Measurements from ENCODE around the gene LAMA3. TPM values are rescaled to one million over a fixed set of nuclear protein-coding genes. Genes with fewer than 3 reads are reported as not detected.

Gene LAMA3
- total and polyA plus RNA-seq, 9 donors = 2.9 to 44.9 (median 14.8) TPM

DNA sequence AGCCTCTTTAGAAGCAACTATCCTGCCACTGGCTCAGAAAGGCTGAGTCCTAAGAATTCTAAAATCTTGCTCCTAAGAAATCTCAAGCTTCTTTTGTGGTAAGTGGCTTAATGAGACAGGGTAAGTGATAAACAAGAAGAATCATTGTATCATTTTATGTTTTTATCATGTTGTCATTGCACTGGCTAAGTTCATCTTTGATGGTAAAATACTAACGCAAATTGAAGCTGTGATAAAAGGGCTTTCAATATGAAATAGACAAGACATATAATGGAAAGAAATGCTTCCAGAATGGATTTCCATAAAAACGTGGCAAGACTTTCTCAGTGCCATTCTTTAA is 303.7 kb downstream of the LAMA3 start:
- H3K27me3 ChIP-seq = no peaks in the 10 kb centered on the region
- whole genome bisulfite sequencing, 3 donors = 28 to 57% (median 39%) methylated on average over 2 of the region's 2 CpGs
- H3K27ac ChIP-seq = no peak overlapping the region
- intact Hi-C loops (cut with DNase I) = no loop called here
- DNase-seq = no peak
- H3K36me3 ChIP-seq = no peaks in the 10 kb centered on the region
- TF ChIP-seq, protein P1, sequence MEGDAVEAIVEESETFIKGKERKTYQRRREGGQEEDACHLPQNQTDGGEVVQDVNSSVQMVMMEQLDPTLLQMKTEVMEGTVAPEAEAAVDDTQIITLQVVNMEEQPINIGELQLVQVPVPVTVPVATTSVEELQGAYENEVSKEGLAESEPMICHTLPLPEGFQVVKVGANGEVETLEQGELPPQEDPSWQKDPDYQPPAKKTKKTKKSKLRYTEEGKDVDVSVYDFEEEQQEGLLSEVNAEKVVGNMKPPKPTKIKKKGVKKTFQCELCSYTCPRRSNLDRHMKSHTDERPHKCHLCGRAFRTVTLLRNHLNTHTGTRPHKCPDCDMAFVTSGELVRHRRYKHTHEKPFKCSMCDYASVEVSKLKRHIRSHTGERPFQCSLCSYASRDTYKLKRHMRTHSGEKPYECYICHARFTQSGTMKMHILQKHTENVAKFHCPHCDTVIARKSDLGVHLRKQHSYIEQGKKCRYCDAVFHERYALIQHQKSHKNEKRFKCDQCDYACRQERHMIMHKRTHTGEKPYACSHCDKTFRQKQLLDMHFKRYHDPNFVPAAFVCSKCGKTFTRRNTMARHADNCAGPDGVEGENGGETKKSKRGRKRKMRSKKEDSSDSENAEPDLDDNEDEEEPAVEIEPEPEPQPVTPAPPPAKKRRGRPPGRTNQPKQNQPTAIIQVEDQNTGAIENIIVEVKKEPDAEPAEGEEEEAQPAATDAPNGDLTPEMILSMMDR (IDR thresholded peaks at IDR 0.05) = no peak
- TF ChIP-seq EP300 (IDR thresholded peaks at IDR 0.05) = no peak
- no peak for TF ChIP-seq POLR2A (IDR thresholded peaks at IDR 0.05)
- H3K4me3 ChIP-seq = no peak overlapping the region
- H3K4me1 ChIP-seq (ENCODE audit: insufficient read depth) = no peaks in the 10 kb centered on the region
- no peaks in the 10 kb centered on the region for H3K9me3 ChIP-seq

DNA sequence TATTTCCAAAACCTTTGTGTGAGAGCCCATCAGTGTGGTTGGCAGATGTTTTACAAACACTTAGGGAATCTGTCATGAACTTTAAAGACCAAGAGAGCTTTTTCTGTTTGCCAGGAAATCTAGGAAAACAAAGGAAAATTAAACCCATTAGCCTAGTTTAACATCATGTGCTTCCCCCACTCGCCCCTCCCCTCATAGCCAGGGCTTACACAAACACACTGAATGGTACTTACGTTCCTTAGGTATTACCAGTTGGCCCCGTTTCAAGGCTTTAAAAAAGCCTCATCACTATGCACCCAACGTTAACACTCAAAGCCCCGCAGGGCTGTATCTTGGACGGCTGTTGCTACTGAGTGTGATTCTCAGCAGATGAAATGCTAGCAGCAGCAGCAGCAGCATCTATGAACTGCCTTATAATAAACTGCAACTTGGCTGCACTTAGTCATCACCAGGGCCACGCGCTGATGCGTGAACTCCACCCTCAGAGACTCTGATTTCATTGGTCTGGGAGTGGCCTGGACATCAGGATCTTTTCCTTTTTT is 305.2 kb downstream of the LAMA3 start:
- DNase-seq = peak; percentile 37 to 64 (median 44)
- Histone ChIP-seq H3K36me3 (no peaks in the 10 kb centered on the region), H3K9me3 (no peaks in the 10 kb centered on the region), H3K27ac (no peak overlapping the region), H3K27me3 (no peaks in the 10 kb centered on the region), H3K4me3 (no peak overlapping the region), H3K4me1 (ENCODE audit: insufficient read depth) (no peaks in the 10 kb centered on the region)
- intact Hi-C loops (cut with DNase I) = no loop called here
- TF ChIP-seq, protein P1 (IDR thresholded peaks at IDR 0.05) = no peak
- no peak for TF ChIP-seq EP300 (IDR thresholded peaks at IDR 0.05)
- TF ChIP-seq POLR2A (IDR thresholded peaks at IDR 0.05) = no peak
- WGBS, 3 donors = 2 to 19% (median 6%) methylated on average over 9 of the region's 9 CpGs

DNA sequence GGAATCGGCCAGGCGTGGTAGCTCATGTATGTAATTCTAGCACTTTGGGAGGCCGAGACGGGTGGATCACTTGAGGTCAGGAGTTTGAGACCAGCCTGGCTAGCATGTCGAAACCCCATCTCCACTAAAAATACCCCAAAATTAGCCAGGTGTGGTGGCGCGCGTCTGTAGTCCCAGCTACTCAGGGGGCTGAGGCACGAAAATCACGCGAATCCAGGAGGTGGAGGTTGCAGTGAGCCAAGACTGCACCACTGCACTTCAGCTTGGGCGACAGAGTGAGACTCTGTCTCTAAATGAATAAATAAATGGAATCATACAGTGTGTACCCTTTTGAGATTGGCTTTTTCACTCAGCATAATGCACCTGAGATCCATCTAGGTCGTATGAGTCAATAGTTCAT is 305.9 kb downstream of the LAMA3 start:
- intact Hi-C loops (cut with DNase I) = no loop called here
- TF ChIP-seq EP300 (IDR thresholded peaks at IDR 0.05) (no peak), POLR2A (IDR thresholded peaks at IDR 0.05) (no peak)
- TF ChIP-seq, protein P1 (IDR thresholded peaks at IDR 0.05) = no peak
- H3K4me3 ChIP-seq = no peak overlapping the region
- no peaks in the 10 kb centered on the region for H3K4me1 ChIP-seq (ENCODE audit: insufficient read depth)
- no peak overlapping the region for H3K27ac ChIP-seq
- no peaks in the 10 kb centered on the region for H3K9me3 ChIP-seq
- 93 to 96% (median 96%) methylated on average over 13 of the region's 13 CpGs for WGBS, 3 donors
- DNase-seq = no peak
- no peaks in the 10 kb centered on the region for H3K36me3 ChIP-seq
- no peaks in the 10 kb centered on the region for H3K27me3 ChIP-seq

DNA sequence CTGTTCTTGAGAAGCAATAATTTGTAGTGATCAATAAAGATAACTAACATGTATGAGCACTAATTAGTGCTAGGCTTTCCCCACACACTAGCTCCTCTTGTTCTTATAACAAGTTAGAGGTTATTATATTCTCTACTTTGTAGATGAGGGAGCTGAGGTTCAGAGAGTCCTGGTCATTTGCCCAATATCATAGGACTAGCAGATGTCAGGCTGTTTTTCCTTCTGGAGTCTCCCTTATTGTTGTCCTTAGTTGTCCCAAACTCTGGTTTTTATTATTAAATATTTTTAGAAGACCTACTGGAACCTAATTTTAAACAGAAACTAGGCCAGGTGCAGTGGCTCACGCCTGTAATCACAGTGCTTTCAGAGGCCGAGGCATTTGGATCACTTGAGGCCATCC is 308.8 kb downstream of the LAMA3 start:
- Histone ChIP-seq H3K27me3 (no peaks in the 10 kb centered on the region), H3K9me3 (no peaks in the 10 kb centered on the region), H3K27ac (no peak overlapping the region), H3K4me1 (ENCODE audit: insufficient read depth) (no peaks in the 10 kb centered on the region), H3K36me3 (no peaks in the 10 kb centered on the region), H3K4me3 (no peak overlapping the region)
- 59 to 86% (median 79%) methylated on average over 2 of the region's 2 CpGs for WGBS, 3 donors
- DNase-seq = no peak
- intact Hi-C loops (cut with DNase I) = no loop called here
- TF ChIP-seq EP300 (IDR thresholded peaks at IDR 0.05) = no peak

DNA sequence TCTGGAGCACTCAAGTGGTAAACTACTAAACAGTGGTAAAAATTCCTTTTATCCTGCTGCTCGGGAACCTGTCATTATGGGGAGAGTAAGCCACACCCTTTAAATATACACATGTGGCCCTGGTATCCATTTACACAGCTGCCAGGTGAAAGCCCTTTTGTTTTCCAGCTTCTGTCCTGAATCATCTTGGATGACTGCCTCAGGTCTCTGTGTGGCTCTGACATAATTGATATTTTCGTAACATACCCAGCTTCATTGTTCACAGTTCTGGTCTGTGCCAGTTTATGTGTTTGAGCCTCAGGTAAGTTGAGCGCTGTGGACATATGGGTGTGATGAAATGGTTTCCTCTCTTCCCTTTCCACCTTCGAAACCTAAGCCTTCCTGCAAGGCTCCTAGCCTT is 309.6 kb downstream of the LAMA3 start:
- no peak for DNase-seq
- Histone ChIP-seq H3K9me3 (no peaks in the 10 kb centered on the region), H3K4me3 (no peak overlapping the region), H3K27ac (no peak overlapping the region), H3K4me1 (ENCODE audit: insufficient read depth) (no peaks in the 10 kb centered on the region), H3K27me3 (no peaks in the 10 kb centered on the region), H3K36me3 (no peaks in the 10 kb centered on the region)
- WGBS, 3 donors = 50 to 51% (median 50%) methylated on average over 4 of the region's 4 CpGs
- intact Hi-C loops (cut with DNase I) = no loop called here
- TF ChIP-seq POLR2A (IDR thresholded peaks at IDR 0.05) (no peak), EP300 (IDR thresholded peaks at IDR 0.05) (no peak)
- TF ChIP-seq, protein P1 (IDR thresholded peaks at IDR 0.05) = no peak
